ENCODE measurements around the gene MAP7. TPM values are rescaled to one million over a fixed set of nuclear protein-coding genes. Genes with fewer than 3 reads are reported as not detected.

Gene MAP7
- total and polyA plus RNA-seq, 8 donors: 15.7 to 22.0 (median 17.3) TPM

DNA sequence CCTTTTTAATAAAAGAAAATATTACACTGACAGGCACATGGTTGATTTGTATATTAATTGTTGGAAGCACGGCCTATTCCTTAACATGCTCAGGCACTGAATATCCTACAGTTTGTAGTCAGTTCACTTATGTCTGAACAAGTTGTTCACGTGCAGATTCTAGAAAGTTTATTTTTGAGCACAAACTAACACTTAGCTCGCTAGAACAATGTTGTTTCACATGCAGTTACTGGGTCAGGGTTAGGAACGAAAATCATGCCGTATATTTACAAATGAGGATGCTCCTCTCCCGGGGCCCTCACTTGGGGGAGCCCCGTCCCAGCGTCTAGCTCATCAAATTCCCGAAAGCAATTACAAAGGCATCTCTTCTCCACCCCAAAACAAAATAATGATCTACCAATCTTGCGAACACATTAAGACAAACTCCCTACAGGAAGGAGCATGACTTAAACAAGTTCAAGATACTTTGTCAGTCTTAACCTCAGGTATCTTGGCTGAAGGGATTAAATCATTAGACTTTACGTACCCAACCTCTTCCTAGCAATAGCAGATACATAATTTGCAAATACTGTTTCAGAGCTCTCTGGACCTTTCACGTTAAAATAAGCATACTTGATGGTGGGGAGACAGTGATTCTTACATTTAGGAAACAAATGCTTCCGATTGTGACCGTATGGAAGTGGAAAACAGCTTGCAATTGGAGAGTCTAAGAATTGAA lies 1.5 kb downstream of the MAP7 start:
- Histone ChIP-seq H3K4me1 (peaks cover 4 to 19% of the 10 kb centered on the region in 2 donors), H3K9me3 (no peaks in the 10 kb centered on the region), H3K4me3 (peak overlapping the region; percentile 58 to 68), H3K27ac (no peak overlapping the region), H3K36me3 (no peaks in the 10 kb centered on the region), H3K27me3 (peaks cover 8 to 35% of the 10 kb centered on the region in 2 donors)
- intact Hi-C loops (cut with DNase I): no loop called here
- no peak for TF ChIP-seq CTCF (IDR thresholded peaks at IDR 0.05)
- ATAC-seq (no peak), DNase-seq (no peak)

DNA sequence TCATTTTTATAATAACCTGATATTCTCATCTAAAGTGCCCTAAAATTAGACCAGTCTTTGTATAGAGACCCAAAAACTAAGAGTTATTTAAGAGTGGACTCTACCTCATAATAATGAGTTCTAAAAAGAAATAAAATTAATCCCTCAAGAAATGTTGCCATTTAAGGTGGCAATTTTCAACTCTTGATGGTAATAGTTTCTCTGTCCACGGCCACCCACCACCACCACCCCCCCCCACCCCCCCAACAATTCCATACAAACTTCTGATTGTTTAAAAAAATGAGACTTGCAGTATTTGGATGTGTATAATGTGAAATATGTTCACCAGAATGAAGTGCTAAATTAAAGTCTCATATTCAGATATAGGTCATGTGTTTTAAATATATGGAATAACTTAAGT lies 2.4 kb downstream of the MAP7 start:
- H3K4me3 ChIP-seq: no peak overlapping the region
- peaks cover 4 to 19% of the 10 kb centered on the region in 2 donors for H3K4me1 ChIP-seq
- no peak overlapping the region for H3K27ac ChIP-seq
- TF ChIP-seq CTCF (IDR thresholded peaks at IDR 0.05): no peak
- intact Hi-C loops (cut with DNase I): no loop called here
- H3K27me3 ChIP-seq: peaks cover 8 to 35% of the 10 kb centered on the region in 2 donors
- ATAC-seq (no peak), DNase-seq (no peak)
- no peaks in the 10 kb centered on the region for H3K9me3 ChIP-seq
- H3K36me3 ChIP-seq: no peaks in the 10 kb centered on the region

- Histone ChIP-seq H3K27ac (no peak overlapping the region), H3K4me1 (peaks cover 4 to 19% of the 10 kb centered on the region in 2 donors), H3K4me3 (no peak overlapping the region), H3K9me3 (no peaks in the 10 kb centered on the region), H3K36me3 (no peaks in the 10 kb centered on the region), H3K27me3 (peaks cover 8 to 35% of the 10 kb centered on the region in 2 donors)
- peak in 1 of 2 donors; percentile 47 for TF ChIP-seq CTCF (IDR thresholded peaks at IDR 0.05)
- intact Hi-C loops (cut with DNase I): no loop called here
- ATAC-seq: no peak
- DNase-seq: no peak
Measured at GRCh38 chr6:136547336-136547735, 2.9 kb downstream of the MAP7 start.

DNA sequence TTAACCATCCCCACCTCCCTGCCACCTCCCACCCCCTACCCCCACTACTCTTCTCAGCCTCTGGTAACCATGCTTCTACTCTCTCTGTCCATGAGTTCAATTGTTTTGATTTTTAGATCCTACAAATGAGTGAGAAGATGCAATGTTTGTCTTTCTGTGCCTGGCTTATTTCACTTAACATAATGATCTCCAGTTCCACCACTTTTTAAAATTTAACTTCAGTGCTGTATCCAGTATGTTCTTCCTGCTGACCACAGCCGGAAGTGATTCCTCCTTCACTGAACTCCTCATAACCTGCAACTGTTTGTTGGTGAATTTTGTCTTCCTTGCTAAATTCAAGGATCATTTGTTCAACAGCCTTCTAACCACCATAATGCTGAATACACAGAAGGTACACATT lies 3.9 kb downstream of the MAP7 start:
- H3K4me3 ChIP-seq: no peak overlapping the region

More for the DNA sequence above, 3.9 kb downstream of the MAP7 start:
- intact Hi-C loops (cut with DNase I): no loop called here
- no peak for DNase-seq
- no peak for ATAC-seq
- no peaks in the 10 kb centered on the region for H3K36me3 ChIP-seq
- no peaks in the 10 kb centered on the region for H3K9me3 ChIP-seq
- peaks cover 4 to 19% of the 10 kb centered on the region in 2 donors for H3K4me1 ChIP-seq
- H3K27ac ChIP-seq: no peak overlapping the region
- H3K27me3 ChIP-seq: peaks cover 8 to 32% of the 10 kb centered on the region in 2 donors
- no peak for TF ChIP-seq CTCF (IDR thresholded peaks at IDR 0.05)
